ENCODE measurements around the gene HOXD13. TPM values are rescaled to one million over a fixed set of nuclear protein-coding genes. Genes with fewer than 3 reads are reported as not detected.

HOXD13 gene
- total RNA-seq, 4 donors from 2014 or later = not detected

DNA sequence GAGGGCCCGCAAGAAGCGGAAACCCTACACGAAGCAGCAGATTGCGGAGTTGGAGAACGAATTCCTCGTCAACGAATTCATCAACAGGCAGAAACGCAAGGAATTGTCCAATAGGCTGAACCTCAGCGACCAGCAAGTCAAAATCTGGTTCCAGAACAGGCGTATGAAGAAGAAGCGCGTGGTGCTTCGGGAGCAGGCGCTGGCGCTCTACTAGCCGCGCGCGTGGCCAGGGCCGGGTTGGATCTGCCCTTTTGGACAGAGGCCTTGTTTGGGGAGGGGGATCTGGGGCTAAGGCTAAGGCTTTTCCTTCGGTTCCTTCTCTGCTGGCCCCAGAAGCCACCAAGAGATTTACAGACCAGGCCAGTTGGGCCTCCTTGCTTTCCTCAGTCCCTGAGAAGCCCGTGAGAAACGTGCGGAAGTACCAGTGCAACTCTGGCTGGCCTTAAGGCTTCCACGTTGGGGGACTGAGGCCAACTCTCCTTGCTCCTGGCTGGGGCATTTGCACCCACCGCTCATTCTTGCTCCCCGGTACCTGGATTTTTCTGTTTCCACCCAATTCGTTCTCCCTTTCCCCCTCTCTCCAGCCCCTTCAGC lies 8.1 kb downstream of the HOXD13 start:
- no peaks in the 10 kb centered on the region for H3K36me3 ChIP-seq
- H3K9me3 ChIP-seq = no peaks in the 10 kb centered on the region
- WGBS, 2 donors = 14 to 15% methylated on average over 17 to 28 of the region's 28 CpGs
- intact Hi-C loops (cut with DNase I) = no loop called here
- no peak for TF ChIP-seq POLR2A (IDR thresholded peaks at IDR 0.05)
- TF ChIP-seq, protein P1, sequence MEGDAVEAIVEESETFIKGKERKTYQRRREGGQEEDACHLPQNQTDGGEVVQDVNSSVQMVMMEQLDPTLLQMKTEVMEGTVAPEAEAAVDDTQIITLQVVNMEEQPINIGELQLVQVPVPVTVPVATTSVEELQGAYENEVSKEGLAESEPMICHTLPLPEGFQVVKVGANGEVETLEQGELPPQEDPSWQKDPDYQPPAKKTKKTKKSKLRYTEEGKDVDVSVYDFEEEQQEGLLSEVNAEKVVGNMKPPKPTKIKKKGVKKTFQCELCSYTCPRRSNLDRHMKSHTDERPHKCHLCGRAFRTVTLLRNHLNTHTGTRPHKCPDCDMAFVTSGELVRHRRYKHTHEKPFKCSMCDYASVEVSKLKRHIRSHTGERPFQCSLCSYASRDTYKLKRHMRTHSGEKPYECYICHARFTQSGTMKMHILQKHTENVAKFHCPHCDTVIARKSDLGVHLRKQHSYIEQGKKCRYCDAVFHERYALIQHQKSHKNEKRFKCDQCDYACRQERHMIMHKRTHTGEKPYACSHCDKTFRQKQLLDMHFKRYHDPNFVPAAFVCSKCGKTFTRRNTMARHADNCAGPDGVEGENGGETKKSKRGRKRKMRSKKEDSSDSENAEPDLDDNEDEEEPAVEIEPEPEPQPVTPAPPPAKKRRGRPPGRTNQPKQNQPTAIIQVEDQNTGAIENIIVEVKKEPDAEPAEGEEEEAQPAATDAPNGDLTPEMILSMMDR (IDR thresholded peaks at IDR 0.05) = no peak
- peaks cover 94% of the 10 kb centered on the region for H3K27me3 ChIP-seq
- no peak overlapping the region for H3K4me3 ChIP-seq (replicated peaks in 1 of 3)
- H3K4me1 ChIP-seq = peaks cover 18 to 30% of the 10 kb centered on the region in 2 donors
- H3K27ac ChIP-seq = no peak overlapping the region
- no peak for DNase-seq

DNA sequence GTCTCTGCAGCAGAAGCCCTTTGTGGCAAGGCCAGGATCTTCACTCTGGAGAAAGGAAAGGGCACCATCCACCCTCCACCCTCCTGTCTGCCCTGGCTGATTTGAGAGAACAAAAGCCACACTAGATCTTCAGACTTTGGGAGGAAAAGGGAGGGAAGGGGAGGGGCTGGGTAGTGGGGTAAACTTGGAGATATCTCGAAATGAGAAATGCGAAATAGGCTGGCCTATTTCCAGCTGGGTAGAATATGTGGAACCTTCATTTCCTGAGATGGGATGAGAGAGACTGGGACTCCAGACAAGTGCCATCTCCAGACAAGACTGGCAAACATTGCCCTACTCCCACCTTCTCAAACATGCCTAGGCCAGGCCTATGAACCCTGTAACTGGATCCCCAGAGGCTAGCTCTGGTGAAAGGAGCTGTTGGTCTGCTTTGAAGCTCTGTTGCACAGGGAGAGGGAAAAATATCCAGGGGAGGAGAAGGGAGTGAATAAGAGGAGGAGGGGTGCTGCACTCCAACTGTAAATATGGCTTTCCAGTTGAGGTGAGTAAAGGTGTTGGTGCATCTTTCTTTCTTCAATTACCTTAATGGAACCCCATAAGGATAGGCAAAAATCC lies 8.8 kb downstream of the HOXD13 start:
- no peak for DNase-seq
- H3K36me3 ChIP-seq = no peaks in the 10 kb centered on the region
- no peaks in the 10 kb centered on the region for H3K9me3 ChIP-seq
- peaks cover 18 to 29% of the 10 kb centered on the region in 2 donors for H3K4me1 ChIP-seq
- no peak overlapping the region for H3K27ac ChIP-seq
- H3K27me3 ChIP-seq = peaks cover 89% of the 10 kb centered on the region
- WGBS, 2 donors = 9 to 13% methylated on average over 2 of the region's 2 CpGs
- no peak for TF ChIP-seq POLR2A (IDR thresholded peaks at IDR 0.05)
- TF ChIP-seq, protein P1 (IDR thresholded peaks at IDR 0.05) = no peak
- intact Hi-C loops (cut with DNase I) = no loop called here
- H3K4me3 ChIP-seq (replicated peaks in 1 of 3) = no peak overlapping the region

DNA sequence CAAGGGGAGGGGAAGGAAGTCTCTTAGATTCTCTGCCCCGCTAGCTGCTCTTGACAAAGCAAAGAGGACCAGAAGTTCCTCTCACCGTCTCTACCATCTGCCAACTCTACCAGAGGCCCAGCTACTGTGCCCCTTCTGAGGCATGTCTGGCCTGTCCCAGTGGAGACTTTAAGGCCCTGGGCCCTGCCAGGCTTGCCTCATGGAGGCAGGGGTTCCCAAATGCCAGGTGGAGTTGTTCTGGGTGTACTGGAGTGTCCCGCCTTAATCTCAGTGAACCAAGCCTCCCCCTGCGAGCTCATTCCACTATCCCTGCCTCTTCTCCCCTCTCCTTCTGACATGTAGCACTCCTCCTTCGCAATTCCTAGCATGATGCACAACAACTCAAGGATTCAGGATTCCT lies 9.3 kb downstream of the HOXD13 start:
- Histone ChIP-seq H3K27me3 (peaks cover 84% of the 10 kb centered on the region), H3K36me3 (no peaks in the 10 kb centered on the region), H3K4me3 (replicated peaks in 1 of 3) (no peak overlapping the region), H3K27ac (no peak overlapping the region), H3K4me1 (peaks cover 16 to 29% of the 10 kb centered on the region in 2 donors), H3K9me3 (no peaks in the 10 kb centered on the region)
- intact Hi-C loops (cut with DNase I) = no loop called here
- WGBS, 2 donors = 32 to 39% methylated on average over 5 of the region's 5 CpGs
- DNase-seq = no peak
- no peak for TF ChIP-seq POLR2A (IDR thresholded peaks at IDR 0.05)
- TF ChIP-seq, protein P1 (IDR thresholded peaks at IDR 0.05) = no peak

DNA sequence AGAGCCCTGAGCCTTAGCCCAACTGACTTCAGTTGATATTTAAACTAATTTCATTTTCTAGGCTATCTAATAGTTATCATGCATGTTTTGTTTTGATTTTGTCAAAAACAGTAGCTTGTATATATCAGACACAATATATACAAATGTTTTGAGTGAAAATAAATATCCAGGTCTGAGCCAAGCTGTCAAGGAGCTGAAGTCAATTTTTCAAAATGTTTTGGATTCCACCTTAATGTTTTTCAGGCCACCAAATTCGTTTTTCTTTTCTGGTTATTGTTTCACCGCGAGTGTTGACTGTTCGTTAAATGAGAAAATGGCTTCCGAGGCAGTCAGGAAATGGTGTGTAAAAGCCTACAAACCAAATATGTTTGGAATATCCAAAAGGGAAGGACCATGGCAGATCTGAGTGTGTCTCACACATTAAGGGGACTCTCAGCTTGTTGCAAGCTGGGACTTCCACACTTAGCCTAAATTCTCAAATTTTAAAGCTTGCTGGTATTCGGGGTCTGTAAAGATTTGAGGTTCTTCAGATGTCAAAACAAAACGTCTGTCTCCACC lies 9.9 kb downstream of the HOXD13 start:
- 22 to 23% methylated on average over 7 of the region's 7 CpGs for WGBS, 2 donors
- DNase-seq = no peak
- intact Hi-C loops (cut with DNase I) = no loop called here
- Histone ChIP-seq H3K27ac (no peak overlapping the region), H3K27me3 (peaks cover 79% of the 10 kb centered on the region), H3K4me3 (replicated peaks in 1 of 3) (no peak overlapping the region), H3K4me1 (peaks cover 11 to 28% of the 10 kb centered on the region in 2 donors), H3K9me3 (no peaks in the 10 kb centered on the region), H3K36me3 (no peaks in the 10 kb centered on the region)
- TF ChIP-seq, protein P1 (IDR thresholded peaks at IDR 0.05) = no peak
- TF ChIP-seq POLR2A (IDR thresholded peaks at IDR 0.05) = no peak

DNA sequence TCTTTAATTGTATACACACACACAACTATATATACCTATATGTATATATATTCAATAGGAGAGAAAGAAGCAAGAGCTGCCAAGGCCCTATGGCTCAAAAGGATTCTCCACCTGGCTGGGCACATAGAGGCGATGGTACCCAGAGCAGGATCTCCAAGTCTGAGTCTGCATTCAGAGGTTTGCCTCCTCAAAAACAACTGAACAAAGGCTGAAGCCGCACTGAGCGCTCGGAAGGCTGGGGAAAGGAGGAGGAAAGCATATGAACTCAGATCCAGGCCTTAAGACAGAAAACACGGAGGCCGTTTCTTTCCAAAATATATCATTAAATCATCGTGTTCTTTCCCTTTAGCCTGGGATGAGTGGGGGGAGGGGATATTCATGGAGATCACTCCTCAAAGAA lies 10.7 kb downstream of the HOXD13 start:
- Histone ChIP-seq H3K4me1 (peaks cover 10 to 28% of the 10 kb centered on the region in 2 donors), H3K9me3 (no peaks in the 10 kb centered on the region), H3K4me3 (replicated peaks in 1 of 3) (no peak overlapping the region), H3K27me3 (peaks cover 75% of the 10 kb centered on the region), H3K36me3 (no peaks in the 10 kb centered on the region), H3K27ac (no peak overlapping the region)
- DNase-seq = no peak
- intact Hi-C loops (cut with DNase I) = no loop called here
- WGBS, 2 donors = 23 to 29% methylated on average over 7 of the region's 7 CpGs
- TF ChIP-seq, protein P1 (IDR thresholded peaks at IDR 0.05) = no peak
- TF ChIP-seq POLR2A (IDR thresholded peaks at IDR 0.05) = no peak

Data from thyroid gland (tissue), 4 donors.